Measurements from ENCODE around the gene NDUFS7. TPM values are rescaled to one million over a fixed set of nuclear protein-coding genes. Genes with fewer than 3 reads are reported as not detected.
A peak's percentile ranks its signal among the peaks of the same experiment; 100 is the strongest.

NDUFS7 gene
- total and polyA plus RNA-seq, 7 donors = 177 to 423 (median 294) TPM

DNA sequence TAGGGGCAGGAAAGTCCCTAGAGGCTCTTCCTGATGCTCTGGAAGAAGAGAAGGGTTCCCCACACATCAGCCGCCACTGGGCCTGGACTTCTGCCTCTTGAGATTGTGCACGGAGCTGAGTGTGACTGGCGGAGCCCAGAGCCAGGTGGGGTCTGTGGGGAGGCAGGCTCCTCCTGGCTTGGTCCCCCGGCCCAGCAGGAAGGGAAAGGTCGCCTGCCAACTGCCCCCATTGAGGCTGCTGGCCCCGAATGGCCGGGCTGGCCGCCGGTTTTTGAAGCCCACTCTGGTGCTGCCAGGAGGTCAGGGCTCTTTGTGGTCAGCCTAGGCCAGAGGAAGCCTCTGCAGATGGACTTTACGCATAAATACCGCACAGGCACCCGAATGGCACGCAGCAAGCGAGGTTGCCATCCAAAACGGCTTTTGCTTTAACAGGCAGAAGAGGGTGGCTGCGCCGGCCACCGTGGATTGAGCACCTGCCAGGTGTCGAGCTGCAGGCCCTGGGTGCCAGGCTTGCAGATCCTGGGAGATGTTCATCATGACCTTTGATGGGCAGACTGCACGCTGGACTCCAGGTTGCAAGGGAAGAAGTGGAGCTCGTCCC lies 28.7 kb downstream of the NDUFS7 start:
- TF ChIP-seq, protein P1, sequence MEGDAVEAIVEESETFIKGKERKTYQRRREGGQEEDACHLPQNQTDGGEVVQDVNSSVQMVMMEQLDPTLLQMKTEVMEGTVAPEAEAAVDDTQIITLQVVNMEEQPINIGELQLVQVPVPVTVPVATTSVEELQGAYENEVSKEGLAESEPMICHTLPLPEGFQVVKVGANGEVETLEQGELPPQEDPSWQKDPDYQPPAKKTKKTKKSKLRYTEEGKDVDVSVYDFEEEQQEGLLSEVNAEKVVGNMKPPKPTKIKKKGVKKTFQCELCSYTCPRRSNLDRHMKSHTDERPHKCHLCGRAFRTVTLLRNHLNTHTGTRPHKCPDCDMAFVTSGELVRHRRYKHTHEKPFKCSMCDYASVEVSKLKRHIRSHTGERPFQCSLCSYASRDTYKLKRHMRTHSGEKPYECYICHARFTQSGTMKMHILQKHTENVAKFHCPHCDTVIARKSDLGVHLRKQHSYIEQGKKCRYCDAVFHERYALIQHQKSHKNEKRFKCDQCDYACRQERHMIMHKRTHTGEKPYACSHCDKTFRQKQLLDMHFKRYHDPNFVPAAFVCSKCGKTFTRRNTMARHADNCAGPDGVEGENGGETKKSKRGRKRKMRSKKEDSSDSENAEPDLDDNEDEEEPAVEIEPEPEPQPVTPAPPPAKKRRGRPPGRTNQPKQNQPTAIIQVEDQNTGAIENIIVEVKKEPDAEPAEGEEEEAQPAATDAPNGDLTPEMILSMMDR (IDR thresholded peaks at IDR 0.05) = no peak
- intact Hi-C loops (cut with DNase I) = loop anchor here in 1 of 2 donors (10.0 kb wide), 1 partner anchor 138 kb away; the partner anchor contains the start of gene FAM174C
- Histone ChIP-seq H3K4me1 (peaks cover 77% of the 10 kb centered on the region), H3K9me3 (no peaks in the 10 kb centered on the region), H3K27ac (peak overlapping the region; percentile 95), H3K36me3 (ENCODE audit: insufficient read depth in 1 of 2, low read depth in 1 of 2) (peaks cover 0 to 22% of the 10 kb centered on the region in 2 donors), H3K4me3 (no peak overlapping the region), H3K27me3 (ENCODE audit: insufficient read depth in 3 of 3, low read length in 2 of 3) (no peaks in the 10 kb centered on the region)
- 42 to 60% (median 55%) methylated on average over 19 to 21 of the region's 21 CpGs for WGBS, 3 donors
- DNase-seq (no peak), ATAC-seq (no peak)

DNA sequence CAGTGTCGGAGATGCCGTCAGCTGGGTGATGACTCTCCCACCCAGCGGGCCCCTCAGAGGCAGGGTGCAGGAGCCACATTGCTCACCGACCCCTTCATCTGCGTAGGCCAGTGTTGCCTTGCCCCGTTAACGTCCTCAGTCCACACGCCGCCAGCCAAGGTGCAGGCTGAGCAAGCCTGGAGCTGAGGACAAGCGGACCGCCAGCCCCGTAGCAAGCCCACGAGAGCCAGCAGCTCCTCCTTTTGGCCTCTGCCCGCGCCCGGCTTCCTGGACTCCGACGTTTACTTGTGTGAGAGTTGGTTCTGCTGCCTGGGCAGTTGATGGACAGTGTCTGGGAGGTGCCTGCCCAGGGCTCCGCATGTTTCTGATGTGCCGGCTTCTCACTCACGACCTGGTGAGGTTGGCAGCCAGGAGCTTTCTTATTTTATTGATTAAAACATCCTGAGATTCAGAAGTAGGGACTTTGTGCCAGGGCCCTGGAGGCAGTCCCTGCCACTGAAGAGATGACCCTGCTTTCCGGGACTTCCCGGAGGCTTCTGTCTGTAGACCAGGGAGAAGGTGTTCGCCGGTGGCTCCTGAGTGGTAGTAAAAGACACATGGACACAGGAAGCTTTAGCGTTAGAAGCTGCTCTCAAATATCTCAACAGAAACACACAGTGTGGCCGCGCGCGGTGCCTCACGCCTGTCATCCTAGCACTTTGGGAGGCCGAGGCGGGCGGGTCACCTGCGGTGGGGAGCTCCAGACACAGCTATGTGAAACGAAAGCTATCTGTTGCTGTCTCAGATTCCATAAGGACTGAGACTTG lies 29.5 kb downstream of the NDUFS7 start:
- Histone ChIP-seq H3K9me3 (no peaks in the 10 kb centered on the region), H3K27me3 (ENCODE audit: insufficient read depth in 3 of 3, low read length in 2 of 3) (no peaks in the 10 kb centered on the region), H3K4me3 (no peak overlapping the region), H3K36me3 (ENCODE audit: insufficient read depth in 1 of 2, low read depth in 1 of 2) (peaks cover 0 to 22% of the 10 kb centered on the region in 2 donors), H3K27ac (peak overlapping the region; percentile 95), H3K4me1 (peaks cover 85% of the 10 kb centered on the region)
- DNase-seq (no peak), ATAC-seq (no peak)
- 63 to 83% (median 64%) methylated on average over 36 of the region's 36 CpGs for WGBS, 3 donors
- TF ChIP-seq, protein P1 (IDR thresholded peaks at IDR 0.05) = no peak
- intact Hi-C loops (cut with DNase I) = loop anchor here in 1 of 2 donors (10.0 kb wide), 1 partner anchor 138 kb away; the partner anchor contains the start of gene FAM174C

DNA sequence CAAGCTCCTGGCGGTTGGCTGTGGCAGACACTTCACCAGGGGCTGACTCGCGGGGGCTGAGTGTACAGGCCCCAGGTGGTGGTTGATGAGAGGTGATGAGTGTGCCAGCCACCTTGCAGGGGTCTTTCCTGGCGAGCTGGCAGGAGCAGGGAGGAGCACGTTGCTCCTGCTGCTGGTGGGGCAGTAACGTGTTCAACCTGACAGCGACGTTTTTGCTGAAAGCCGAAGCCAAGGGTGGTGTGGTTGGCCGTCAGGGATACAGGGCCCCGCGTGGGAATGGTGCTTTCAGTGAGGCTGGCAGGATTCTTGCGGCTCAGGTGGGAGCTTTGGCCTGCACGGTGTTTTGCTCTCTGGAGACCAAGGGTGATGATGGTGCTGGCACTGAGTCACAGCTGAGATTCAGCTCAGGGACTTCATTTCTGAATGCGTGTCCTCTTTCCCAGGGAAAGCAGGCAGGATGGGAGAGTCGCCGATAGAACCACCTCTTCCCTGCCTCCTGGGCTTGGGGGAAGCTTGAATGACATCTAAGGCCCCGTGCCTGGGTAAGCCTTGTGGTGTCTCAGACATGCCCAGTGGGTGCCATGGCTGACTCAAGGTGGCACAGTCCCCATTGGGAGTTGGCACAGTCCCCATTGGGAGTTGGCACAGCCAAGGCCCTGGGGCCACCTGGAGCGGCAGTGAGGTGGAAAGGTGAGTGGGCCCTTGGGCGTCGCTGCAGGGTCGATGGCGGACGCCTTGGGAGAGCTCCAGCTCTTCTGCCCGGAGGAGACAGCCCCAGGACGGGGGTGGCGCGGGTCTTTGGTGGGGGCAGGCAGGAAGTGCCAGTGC lies 32.5 kb downstream of the NDUFS7 start:
- DNase-seq = no peak
- Histone ChIP-seq H3K27ac (peak overlapping the region; percentile 85), H3K27me3 (ENCODE audit: insufficient read depth in 3 of 3, low read length in 2 of 3) (no peaks in the 10 kb centered on the region), H3K4me1 (peaks cover 75% of the 10 kb centered on the region), H3K9me3 (no peaks in the 10 kb centered on the region), H3K4me3 (peak overlapping the region; percentile 41), H3K36me3 (ENCODE audit: insufficient read depth in 1 of 2, low read depth in 1 of 2) (peaks cover 0 to 41% of the 10 kb centered on the region in 2 donors)
- peak; percentile 20 to 44 (median 32) for ATAC-seq
- intact Hi-C loops (cut with DNase I) = loop anchor here in 1 of 2 donors (10.0 kb wide), 1 partner anchor 141 kb away; the partner anchor contains the start of gene FAM174C
- 57 to 65% (median 58%) methylated on average over 25 to 28 of the region's 28 CpGs for WGBS, 3 donors
- TF ChIP-seq, protein P1 (IDR thresholded peaks at IDR 0.05) = no peak

DNA sequence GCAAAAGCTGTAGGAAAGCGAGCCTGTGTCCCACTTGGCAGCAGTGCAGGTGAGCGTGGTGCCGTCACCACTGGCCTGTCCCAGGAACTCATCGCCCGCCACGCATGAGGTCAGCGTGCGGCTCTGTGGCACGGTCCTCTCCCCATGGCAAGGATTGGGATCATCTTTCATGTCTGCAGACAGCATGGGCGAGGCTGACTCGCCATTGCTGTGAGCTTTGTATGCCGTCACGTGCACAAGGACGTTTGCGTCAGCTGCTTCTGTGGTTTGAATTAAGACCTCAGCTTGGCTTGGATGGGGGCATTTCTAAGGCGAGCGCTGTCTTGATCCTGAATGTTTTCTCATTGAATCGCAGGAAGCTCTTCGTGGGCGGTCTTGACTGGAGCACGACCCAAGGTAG lies 33.4 kb downstream of the NDUFS7 start:
- H3K9me3 ChIP-seq = no peaks in the 10 kb centered on the region
- H3K4me1 ChIP-seq = peaks cover 66% of the 10 kb centered on the region
- H3K4me3 ChIP-seq = peak overlapping the region; percentile 41
- peak overlapping the region; percentile 85 for H3K27ac ChIP-seq
- ATAC-seq (peak; percentile 86 to 92 (median 90)), DNase-seq (peak; percentile 78 to 90)
- H3K36me3 ChIP-seq (ENCODE audit: insufficient read depth in 1 of 2, low read depth in 1 of 2) = peaks cover 0 to 50% of the 10 kb centered on the region in 2 donors
- intact Hi-C loops (cut with DNase I) = loop anchor here in 1 of 2 donors (10.0 kb wide), 1 partner anchor 142 kb away; the partner anchor contains the start of gene FAM174C
- 34 to 55% (median 45%) methylated on average over 21 of the region's 21 CpGs for WGBS, 3 donors
- no peaks in the 10 kb centered on the region for H3K27me3 ChIP-seq (ENCODE audit: insufficient read depth in 3 of 3, low read length in 2 of 3)
- TF ChIP-seq, protein P1 (IDR thresholded peaks at IDR 0.05) = no peak

All from psoas muscle (tissue), 8 donors.